Measurements from ENCODE around the gene ZNF189. TPM values are rescaled to one million over a fixed set of nuclear protein-coding genes. Genes with fewer than 3 reads are reported as not detected.

The ZNF189 gene
- total RNA-seq, 2 donors from 2014 or later, result 8.4 to 19.6 TPM

DNA sequence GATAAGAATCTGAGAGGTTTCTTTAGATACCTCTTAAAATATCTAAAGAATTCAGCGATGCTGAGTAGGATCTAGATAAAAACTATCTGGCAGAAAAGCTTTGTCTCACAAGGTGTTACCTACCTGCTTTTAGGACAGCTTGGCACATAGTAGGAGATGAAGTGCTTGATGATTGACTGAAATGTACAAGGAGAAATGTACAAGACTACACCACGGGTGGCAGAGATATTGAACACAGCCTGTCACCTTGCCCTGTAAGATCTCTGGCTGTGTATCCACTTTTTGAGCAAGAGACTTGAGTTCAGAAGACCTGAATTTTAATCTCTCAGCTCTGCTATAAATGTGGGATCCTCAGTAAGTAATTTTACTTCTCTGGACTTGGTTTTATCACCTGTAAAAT, 21.2 kb downstream of the ZNF189 start:
- Mint-ChIP-seq H3K36me3 (ENCODE audit: low read depth) (no peaks in the 10 kb centered on the region), H3K27me3 (no peaks in the 10 kb centered on the region), H3K27ac (no peak overlapping the region), H3K4me1 (no peaks in the 10 kb centered on the region), H3K4me3 (no peak overlapping the region), H3K9me3 (peaks cover 35% of the 10 kb centered on the region)
- no peak for ATAC-seq (replicated peaks)

DNA sequence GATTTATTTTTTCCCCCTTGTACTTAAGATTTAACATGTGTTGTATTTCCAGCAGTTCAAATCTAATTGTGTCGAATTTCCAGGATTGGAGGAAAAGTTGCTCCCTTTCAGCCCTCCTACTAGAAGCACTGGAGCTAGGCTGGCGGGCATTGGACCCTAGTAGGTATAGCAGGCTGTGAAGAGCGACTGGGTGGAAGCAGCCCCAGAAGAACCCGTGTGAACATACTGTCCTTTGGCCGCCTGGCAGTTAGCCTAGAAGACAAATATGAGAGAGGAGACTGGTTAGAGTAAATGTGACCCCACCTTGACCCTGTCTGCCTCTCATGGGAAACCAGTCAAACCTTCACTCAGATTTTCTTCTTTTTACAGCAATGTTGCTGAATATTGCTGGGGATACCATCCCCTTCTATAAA, 23.0 kb downstream of the ZNF189 start:
- H3K27ac Mint-ChIP-seq, result no peak overlapping the region
- no peak for ATAC-seq (replicated peaks)
- H3K36me3 Mint-ChIP-seq (ENCODE audit: low read depth), result no peaks in the 10 kb centered on the region
- no peaks in the 10 kb centered on the region for H3K4me1 Mint-ChIP-seq
- H3K27me3 Mint-ChIP-seq, result no peaks in the 10 kb centered on the region
- peaks cover 29% of the 10 kb centered on the region for H3K9me3 Mint-ChIP-seq
- H3K4me3 Mint-ChIP-seq, result no peak overlapping the region

DNA sequence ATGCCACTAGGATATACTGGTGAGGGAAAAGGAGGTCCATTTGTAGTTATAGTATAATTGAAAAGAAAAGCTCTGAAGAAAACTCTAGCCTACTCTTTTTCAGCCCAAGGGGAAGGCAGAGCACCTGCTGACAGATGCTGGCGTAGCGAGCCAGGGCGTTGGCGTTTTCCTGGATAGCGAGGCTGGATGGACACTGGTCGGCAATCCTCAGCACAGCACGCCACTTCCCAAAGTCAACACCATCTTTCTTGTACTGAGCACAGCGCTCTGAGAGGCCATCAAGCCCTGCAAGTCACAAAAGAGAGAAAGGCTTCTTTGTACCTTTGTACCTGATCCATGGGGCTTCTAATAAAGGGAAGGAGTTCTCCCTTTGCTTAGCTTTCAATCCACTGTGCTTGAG, 28.7 kb downstream of the ZNF189 start:
- Mint-ChIP-seq H3K27ac (no peak overlapping the region), H3K27me3 (peaks cover 13% of the 10 kb centered on the region), H3K36me3 (ENCODE audit: low read depth) (no peaks in the 10 kb centered on the region), H3K4me3 (no peak overlapping the region), H3K4me1 (no peaks in the 10 kb centered on the region), H3K9me3 (peaks cover 10% of the 10 kb centered on the region)
- no peak for ATAC-seq (replicated peaks)

DNA sequence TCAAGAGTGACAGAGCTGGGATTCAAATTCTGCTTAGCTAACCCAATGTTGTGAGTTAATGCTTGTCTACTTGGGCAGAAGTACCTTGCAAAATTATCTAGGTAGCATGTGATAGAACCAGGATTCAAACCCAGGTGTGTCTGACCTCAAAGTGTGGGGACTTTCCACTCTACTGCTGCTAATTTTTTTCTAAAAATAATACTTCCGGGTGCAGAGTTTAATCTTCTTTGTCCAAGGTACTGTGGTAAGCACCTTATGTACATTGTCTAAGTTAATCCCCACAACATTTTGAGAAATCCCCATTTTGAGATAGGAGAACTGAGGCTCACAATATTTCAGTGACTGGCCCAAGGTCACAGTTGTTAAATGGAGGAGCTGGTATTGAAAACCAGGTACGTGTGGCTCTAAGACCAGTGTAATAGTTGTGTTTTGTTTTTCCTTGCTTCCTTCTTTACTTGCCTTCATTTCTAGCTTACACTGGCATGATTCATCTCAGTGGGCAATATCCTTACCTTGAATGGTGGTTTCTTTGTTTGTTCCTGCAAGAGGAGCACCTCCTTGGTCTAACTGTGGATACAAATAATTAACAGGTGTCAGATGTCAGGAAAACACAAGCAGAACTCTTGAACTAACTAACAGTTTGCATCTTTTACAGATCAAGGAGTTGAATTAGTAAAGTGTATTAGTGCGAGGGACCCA, 29.5 kb downstream of the ZNF189 start:
- Mint-ChIP-seq H3K27ac (no peak overlapping the region), H3K4me3 (no peak overlapping the region), H3K36me3 (ENCODE audit: low read depth) (no peaks in the 10 kb centered on the region), H3K9me3 (peaks cover 10% of the 10 kb centered on the region), H3K4me1 (no peaks in the 10 kb centered on the region), H3K27me3 (peaks cover 13% of the 10 kb centered on the region)
- no peak for ATAC-seq (replicated peaks)

DNA sequence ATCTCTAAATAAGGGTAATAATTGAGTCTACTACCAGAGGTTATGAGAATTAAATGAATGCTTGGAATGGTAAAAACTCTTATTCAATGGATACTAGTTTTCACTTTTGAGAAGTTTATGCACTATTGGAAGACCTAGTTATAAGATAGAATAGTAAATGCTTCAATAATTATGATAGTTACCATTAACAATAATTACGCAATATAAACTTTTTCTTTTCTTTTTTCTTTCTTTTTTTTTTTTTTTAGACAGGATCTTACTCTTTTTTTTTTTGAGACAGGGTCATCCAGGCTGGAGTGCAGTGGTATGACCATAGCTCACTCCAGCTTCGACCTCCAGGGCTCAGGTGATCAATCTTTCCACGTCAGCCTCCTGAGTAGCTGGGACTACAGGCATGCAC, 30.3 kb downstream of the ZNF189 start:
- Mint-ChIP-seq H3K9me3 (peaks cover 4% of the 10 kb centered on the region), H3K4me1 (no peaks in the 10 kb centered on the region)
- no peak for ATAC-seq (replicated peaks)

DNA sequence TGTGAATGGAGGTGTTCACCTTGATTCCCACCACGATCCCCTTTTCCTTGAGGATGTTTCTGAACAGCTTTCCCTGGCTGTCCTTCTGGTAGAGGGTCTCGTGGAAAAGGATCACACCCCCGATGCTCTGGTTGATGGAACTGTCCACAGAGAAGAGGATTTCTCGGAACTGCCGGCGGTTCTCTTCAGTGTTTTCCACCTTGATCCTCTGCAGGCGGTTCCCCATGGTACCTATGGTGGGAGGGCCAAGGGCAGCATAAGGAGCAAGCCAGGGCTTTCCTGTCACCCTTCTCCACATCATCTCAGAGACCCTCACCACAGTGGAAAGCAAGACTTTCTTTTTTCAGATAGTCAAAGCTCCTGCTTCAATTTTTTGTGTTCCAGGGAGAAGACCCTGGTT, 31.1 kb downstream of the ZNF189 start:
- no peak overlapping the region for H3K4me3 Mint-ChIP-seq
- no peaks in the 10 kb centered on the region for H3K36me3 Mint-ChIP-seq (ENCODE audit: low read depth)
- H3K27ac Mint-ChIP-seq, result no peak overlapping the region
- peaks cover 20% of the 10 kb centered on the region for H3K27me3 Mint-ChIP-seq
- no peaks in the 10 kb centered on the region for H3K4me1 Mint-ChIP-seq
- no peaks in the 10 kb centered on the region for H3K9me3 Mint-ChIP-seq
- ATAC-seq (replicated peaks), result no peak

More for the DNA sequence above, 30.3 kb downstream of the ZNF189 start:
- Mint-ChIP-seq H3K27me3 (peaks cover 17% of the 10 kb centered on the region), H3K27ac (no peak overlapping the region), H3K36me3 (ENCODE audit: low read depth) (no peaks in the 10 kb centered on the region), H3K4me3 (no peak overlapping the region)

DNA sequence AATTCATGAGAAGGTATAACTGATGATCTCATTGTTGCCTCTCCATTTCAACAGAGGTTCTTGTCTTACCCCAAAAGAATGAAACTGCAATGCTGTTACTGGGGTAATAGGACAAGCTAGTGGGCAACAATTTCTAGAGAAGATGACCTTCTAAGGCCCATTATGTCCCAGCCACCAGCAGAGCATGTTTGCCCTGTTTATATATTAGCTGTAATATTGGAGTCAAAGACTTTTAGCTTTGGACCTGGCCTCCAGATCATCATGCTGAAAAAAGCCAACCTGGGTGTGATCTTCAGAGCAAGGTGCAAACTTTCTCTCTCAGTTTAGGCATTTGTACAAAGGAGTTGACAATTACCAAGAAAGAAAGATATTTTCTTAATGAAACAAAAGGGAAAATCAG, 33.5 kb downstream of the ZNF189 start:
- H3K4me3 Mint-ChIP-seq, result no peak overlapping the region
- peaks cover 32% of the 10 kb centered on the region for H3K27me3 Mint-ChIP-seq
- no peaks in the 10 kb centered on the region for H3K36me3 Mint-ChIP-seq (ENCODE audit: low read depth)
- no peak for ATAC-seq (replicated peaks)
- no peaks in the 10 kb centered on the region for H3K9me3 Mint-ChIP-seq
- no peak overlapping the region for H3K27ac Mint-ChIP-seq
- H3K4me1 Mint-ChIP-seq, result no peaks in the 10 kb centered on the region

DNA sequence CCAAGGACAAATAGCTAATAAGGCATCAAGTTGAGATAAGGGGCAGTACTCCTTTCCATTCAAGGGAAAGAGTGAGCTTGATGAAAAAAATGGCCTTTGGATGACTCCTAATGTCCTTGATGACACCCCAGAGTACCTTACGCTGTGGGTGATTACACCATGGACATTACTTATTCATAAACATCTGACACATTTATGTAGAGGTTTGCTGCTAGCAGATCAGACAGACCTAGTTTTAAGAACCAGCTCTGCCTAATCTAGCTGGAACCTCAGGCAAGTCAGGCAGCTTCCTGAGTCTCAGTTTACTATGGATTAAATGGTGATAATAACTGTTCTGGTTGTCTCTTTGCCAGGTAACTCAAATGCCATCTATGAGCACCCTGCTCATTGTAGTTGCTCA, 34.1 kb downstream of the ZNF189 start:
- no peak overlapping the region for H3K27ac Mint-ChIP-seq
- no peaks in the 10 kb centered on the region for H3K9me3 Mint-ChIP-seq
- H3K4me3 Mint-ChIP-seq, result no peak overlapping the region
- H3K36me3 Mint-ChIP-seq (ENCODE audit: low read depth), result no peaks in the 10 kb centered on the region
- no peak for ATAC-seq (replicated peaks)
- no peaks in the 10 kb centered on the region for H3K4me1 Mint-ChIP-seq
- peaks cover 38% of the 10 kb centered on the region for H3K27me3 Mint-ChIP-seq

DNA sequence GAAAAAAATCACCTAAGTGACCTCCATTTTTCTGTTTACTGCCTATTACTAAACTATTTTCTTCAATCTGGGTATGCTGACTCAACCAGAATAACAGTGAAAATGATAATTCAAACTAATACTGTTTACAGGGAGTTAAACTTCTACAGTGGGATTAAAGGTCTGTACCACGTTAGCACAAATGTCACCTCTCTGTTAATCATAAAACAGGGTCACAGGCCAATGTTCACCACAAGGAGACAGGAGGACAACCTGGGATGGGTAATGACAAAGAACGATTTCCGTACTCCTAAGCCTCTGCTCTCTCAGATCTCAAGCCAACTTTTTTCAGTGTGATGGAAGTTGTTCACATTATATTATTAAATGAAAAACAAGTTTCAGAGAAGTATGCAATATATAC, 34.6 kb downstream of the ZNF189 start:
- Mint-ChIP-seq H3K9me3 (no peaks in the 10 kb centered on the region), H3K27ac (no peak overlapping the region), H3K4me1 (no peaks in the 10 kb centered on the region), H3K4me3 (no peak overlapping the region), H3K36me3 (ENCODE audit: low read depth) (no peaks in the 10 kb centered on the region), H3K27me3 (peaks cover 41% of the 10 kb centered on the region)
- no peak for ATAC-seq (replicated peaks)

DNA sequence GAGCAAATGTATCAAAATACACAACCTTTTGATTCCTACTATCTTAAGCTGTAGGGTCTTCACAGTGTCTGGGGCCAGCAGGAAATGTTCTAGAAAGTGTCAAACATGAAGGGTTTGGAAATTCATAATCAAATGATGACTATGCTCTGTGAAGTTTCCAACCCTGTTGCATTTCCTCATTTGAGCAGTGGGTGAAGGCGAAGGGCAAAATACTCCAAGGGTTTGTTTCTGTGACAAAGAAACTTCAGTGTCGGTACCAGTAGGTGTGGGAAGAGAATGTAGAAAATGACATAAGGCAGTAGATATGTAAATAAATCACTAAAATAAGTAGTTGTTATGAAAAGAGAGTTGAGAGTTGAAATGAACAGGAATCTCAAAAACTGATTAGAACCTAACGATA, 36.3 kb downstream of the ZNF189 start:
- Mint-ChIP-seq H3K27me3 (peaks cover 40% of the 10 kb centered on the region), H3K4me1 (no peaks in the 10 kb centered on the region), H3K4me3 (no peak overlapping the region), H3K9me3 (no peaks in the 10 kb centered on the region), H3K27ac (no peak overlapping the region), H3K36me3 (ENCODE audit: low read depth) (no peaks in the 10 kb centered on the region)
- no peak for ATAC-seq (replicated peaks)

DNA sequence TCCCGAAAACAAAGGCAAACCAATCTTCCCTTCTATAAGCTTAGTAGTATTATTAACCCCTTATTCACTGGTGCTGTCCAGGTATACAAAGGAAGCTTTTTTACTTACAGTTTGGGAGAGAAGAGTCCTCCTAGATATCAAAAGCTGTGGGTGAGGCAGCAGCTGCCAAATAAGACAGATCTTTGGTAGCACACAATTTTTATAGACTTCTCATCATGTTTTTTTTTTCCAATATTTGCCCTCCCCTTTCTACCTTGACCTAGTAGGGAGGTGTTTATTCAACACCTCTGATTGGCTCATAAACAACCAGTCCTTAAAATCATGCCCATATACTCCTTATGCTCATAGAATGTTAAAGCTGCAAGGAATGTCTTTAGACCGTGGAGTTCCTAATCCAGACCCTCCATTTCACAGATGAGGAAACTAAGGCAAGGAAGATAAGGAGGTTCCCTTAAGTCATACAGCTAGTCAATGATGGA, 37.0 kb downstream of the ZNF189 start, which contains the start of gene ALDOB:
Gene ALDOB (minus strand): TSS at position 174 of the 479 bp plus-strand sequence. CDS start 4,887 bp downstream, outside the sequence.
- no peaks in the 10 kb centered on the region for H3K36me3 Mint-ChIP-seq (ENCODE audit: low read depth)
- no peak within 1 kb of the TSS for H3K4me3 Mint-ChIP-seq
- no peak within 1 kb of the TSS for H3K27ac Mint-ChIP-seq
- H3K27me3 Mint-ChIP-seq, result peaks cover 34% of the 10 kb centered on the region
- no peaks in the 10 kb centered on the region for H3K4me1 Mint-ChIP-seq
- H3K9me3 Mint-ChIP-seq, result no peaks in the 10 kb centered on the region
- ATAC-seq (replicated peaks), result no peak

DNA sequence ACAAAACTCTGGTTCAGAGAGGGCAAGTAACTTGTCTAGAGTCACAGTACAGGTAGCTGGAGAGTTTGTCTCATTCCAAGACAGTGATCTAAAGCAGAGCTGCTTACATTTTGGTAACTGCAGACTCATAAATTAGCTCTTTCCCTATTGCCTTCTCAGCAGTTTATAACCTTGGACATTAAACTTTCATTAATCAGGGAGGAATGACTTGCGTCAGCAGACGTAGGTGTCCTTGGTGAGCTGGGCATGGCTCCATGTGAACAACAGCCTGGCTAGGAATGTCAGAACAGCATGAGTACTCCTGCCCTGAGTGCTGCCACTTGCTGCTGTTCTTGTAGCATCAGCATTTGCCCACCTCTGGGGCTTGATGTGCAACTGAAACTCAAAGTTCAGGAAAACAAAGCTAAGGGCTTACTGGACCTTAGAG, 39.2 kb downstream of the ZNF189 start:
- Mint-ChIP-seq H3K27me3 (peaks cover 36% of the 10 kb centered on the region), H3K4me1 (no peaks in the 10 kb centered on the region), H3K9me3 (no peaks in the 10 kb centered on the region), H3K27ac (no peak overlapping the region), H3K36me3 (ENCODE audit: low read depth) (no peaks in the 10 kb centered on the region), H3K4me3 (no peak overlapping the region)
- ATAC-seq (replicated peaks), result no peak

DNA sequence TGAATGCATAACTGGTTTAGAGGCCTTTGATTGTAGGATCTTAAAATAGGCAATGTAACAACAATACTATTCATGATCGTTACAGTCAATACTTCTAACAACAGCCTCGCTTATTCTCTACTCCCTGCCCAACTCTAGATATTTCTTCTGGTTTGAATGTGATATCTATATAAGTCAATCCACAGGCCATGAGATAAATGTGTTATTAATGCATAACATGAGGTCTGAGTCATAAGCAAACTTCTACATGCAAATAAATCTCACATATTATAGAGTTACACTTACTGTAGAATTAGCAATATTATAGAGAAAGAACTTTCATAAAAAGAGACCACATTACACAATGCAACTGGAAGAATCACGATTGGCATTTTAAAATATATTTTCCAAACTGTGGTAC, 39.9 kb downstream of the ZNF189 start:
- no peak for ATAC-seq (replicated peaks)

DNA sequence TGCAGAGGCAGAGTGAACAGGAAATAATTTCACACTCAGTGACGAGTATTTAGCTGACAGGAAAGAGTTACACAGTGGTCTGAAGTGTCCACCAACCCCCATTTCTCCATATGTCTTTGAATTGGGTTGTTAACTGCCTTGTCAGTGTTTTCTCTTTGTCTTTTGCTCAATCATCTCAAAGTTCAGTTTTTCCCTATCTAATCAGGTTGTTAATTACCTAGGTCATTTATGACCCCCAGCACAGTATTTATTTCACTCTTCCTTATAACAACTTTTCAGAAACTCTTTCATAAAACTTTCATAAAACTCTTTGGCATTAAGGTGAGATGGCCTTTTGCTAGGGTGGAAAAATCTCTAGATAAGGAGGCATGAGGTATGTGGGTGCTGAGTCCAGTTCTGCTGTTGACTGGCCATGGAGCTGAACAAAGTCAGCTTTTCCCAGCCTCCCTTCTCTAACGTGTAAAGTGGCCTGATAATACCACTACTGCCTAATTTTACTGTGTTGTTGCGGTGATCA, 42.1 kb downstream of the ZNF189 start:
- peaks cover 42% of the 10 kb centered on the region for H3K27me3 Mint-ChIP-seq
- H3K4me1 Mint-ChIP-seq, result no peaks in the 10 kb centered on the region
- no peak overlapping the region for H3K4me3 Mint-ChIP-seq
- no peaks in the 10 kb centered on the region for H3K9me3 Mint-ChIP-seq
- ATAC-seq (replicated peaks), result no peak
- no peak overlapping the region for H3K27ac Mint-ChIP-seq
- no peaks in the 10 kb centered on the region for H3K36me3 Mint-ChIP-seq (ENCODE audit: low read depth)

More for the DNA sequence above, 39.9 kb downstream of the ZNF189 start:
- peaks cover 40% of the 10 kb centered on the region for H3K27me3 Mint-ChIP-seq
- no peaks in the 10 kb centered on the region for H3K36me3 Mint-ChIP-seq (ENCODE audit: low read depth)
- H3K9me3 Mint-ChIP-seq, result no peaks in the 10 kb centered on the region
- H3K4me1 Mint-ChIP-seq, result no peaks in the 10 kb centered on the region
- no peak overlapping the region for H3K27ac Mint-ChIP-seq
- no peak overlapping the region for H3K4me3 Mint-ChIP-seq

DNA sequence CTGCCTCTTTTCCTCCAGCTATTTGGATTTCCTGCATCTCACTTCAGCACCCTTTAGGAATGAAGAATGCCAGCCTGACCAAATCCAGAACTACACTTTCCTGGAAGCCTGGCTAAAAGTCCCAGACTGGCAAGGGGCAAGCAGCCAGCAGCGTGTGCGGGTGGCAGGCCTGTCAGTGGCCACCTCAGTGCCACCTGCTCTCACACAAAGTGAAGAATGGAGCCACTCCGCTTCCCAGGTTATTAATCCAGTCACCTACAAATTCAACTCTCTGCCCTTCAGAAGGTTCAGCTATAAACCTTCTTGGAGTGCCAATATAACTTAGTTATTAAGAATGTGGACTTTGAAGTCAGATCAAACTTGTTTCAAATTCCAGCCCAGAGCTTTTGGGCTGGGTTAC, 43.7 kb downstream of the ZNF189 start:
- Mint-ChIP-seq H3K9me3 (no peaks in the 10 kb centered on the region), H3K27me3 (peaks cover 42% of the 10 kb centered on the region), H3K27ac (no peak overlapping the region), H3K4me3 (no peak overlapping the region), H3K36me3 (ENCODE audit: low read depth) (no peaks in the 10 kb centered on the region), H3K4me1 (no peaks in the 10 kb centered on the region)
- ATAC-seq (replicated peaks), result no peak

All from activated T-helper 17 cell treated with anti-CD3 and anti-CD28 coated beads, Interleukin-2, amount 50 U/mL, for 72 hours (primary cell).